ENCODE results near the gene CPM. TPM values are rescaled to one million over a fixed set of nuclear protein-coding genes. Genes with fewer than 3 reads are reported as not detected.
A peak's percentile ranks its signal among the peaks of the same experiment; 100 is the strongest.
"Not testable (repeated sequence)": the region's sequence is repeated elsewhere in the genome, so short reads cannot be mapped to it uniquely, and the experiment has no call there.

Gene CPM
- polyA plus RNA-seq, 1 experiment = 5.4 TPM

DNA sequence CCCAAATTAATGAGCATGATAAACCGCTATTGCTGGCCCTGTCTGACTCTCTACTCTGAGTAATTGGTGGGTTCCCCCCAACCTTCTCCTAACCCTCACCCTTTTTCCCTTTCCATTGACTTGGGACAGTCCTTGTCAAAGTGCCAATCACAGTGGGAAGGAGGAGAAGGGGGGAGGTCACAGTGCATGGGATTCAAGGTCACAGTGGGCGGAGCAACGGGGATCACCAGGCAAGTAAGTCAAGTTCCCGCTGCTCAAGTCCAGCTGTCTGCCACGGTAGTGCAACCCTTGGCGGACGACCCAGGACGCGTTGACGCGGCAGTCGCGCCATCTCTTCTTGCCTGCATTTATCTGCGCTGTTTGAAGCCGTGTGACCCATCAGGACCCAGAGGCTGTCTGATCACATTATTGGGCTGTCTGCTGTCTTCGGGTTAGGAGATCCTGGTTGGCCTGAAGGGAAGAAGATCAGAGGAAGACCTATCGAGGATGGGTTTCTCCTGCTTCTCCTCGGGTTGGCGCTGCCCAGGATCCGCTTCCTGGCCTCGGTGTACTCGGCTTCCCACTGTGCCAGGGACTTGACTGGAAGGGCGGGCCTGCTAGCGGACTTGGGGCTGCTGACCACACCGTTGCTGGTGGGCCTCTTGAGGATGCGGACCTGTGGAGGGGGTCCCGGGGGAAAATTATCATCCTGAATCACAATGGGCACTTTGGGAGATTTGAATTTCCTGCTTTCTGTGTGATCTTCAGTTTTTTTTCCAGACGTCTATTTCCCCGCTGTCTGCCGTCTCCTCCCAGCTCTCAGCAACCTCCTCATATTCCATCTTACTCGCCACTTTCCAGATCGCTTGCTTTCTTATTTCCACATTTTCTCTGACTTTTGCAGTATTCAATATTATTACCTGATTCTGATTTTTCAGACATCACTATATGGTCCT, 128.0 kb downstream of the CPM start:
- TF ChIP-seq, protein P1, sequence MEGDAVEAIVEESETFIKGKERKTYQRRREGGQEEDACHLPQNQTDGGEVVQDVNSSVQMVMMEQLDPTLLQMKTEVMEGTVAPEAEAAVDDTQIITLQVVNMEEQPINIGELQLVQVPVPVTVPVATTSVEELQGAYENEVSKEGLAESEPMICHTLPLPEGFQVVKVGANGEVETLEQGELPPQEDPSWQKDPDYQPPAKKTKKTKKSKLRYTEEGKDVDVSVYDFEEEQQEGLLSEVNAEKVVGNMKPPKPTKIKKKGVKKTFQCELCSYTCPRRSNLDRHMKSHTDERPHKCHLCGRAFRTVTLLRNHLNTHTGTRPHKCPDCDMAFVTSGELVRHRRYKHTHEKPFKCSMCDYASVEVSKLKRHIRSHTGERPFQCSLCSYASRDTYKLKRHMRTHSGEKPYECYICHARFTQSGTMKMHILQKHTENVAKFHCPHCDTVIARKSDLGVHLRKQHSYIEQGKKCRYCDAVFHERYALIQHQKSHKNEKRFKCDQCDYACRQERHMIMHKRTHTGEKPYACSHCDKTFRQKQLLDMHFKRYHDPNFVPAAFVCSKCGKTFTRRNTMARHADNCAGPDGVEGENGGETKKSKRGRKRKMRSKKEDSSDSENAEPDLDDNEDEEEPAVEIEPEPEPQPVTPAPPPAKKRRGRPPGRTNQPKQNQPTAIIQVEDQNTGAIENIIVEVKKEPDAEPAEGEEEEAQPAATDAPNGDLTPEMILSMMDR (IDR thresholded peaks at IDR 0.05; ENCODE audit: low read depth, low read length) = no peak
- DNase-seq (ENCODE audit: low read depth, low spot score) = no peak
- ChIA-PET CTCF (interaction anchor here (0.6 kb wide), 1 partner anchor 25 kb away, joined by 3 read pairs; no protein-coding TSS in a partner anchor), POLR2A (no interaction called here)
- Histone ChIP-seq H3K9me3 (ENCODE audit: control insufficient read depth, insufficient read depth, low read length) (peaks cover 1% of the 10 kb centered on the region; the same call in 1 of the 2 replicates), H3K4me3 (ENCODE audit: low read depth, low read length) (no peak overlapping the region), H3K27me3 (ENCODE audit: control insufficient read depth, insufficient read depth, low read length) (no peaks in the 10 kb centered on the region), H3K27ac (ENCODE audit: low read depth, low read length) (no peak overlapping the region)

DNA sequence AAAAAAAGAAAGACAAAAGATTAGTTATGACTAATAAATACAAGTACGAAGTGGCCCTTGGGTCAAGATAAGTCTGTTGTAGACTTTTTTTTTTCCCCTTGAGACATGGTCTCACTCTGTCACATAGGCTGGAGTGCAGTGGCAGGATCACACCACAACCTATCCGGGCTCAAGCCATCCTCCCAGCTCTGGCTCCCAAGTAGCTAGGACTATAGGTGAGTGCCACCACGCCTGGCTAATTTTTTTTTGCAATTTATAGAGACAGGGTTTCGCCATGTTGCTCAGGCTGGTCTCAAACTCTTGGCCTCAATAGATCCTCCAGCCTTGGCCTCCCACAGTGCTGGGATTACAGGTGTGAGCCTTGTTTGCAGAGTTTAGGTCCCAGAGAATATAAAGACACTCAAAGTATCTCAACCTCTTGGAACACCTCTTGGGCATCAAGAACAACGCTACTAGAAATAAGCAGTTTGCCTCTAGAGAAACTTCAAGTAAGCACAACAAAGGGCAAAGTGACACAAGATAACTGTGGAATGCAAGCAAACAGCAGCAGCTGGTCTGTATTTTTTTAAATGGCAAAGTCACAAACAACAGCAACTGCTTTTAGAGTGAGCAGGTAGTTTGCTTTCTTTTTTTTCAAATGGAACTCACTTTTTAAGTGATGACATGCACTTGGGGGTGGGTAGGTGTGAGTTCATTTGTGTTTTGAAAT, 128.9 kb downstream of the CPM start:
- Histone ChIP-seq H3K27ac (ENCODE audit: low read depth, low read length) (no peak overlapping the region), H3K27me3 (ENCODE audit: control insufficient read depth, insufficient read depth, low read length) (no peaks in the 10 kb centered on the region), H3K9me3 (ENCODE audit: control insufficient read depth, insufficient read depth, low read length) (no peaks in the 10 kb centered on the region; the same call in 1 of the 2 replicates), H3K4me3 (ENCODE audit: low read depth, low read length) (no peak overlapping the region)
- CTCF ChIA-PET = interaction anchor here (0.6 to 1.4 kb wide), 3 partner anchors 26 to 581 kb away, joined by 3 to 4 read pairs (median 3); no protein-coding TSS in a partner anchor
- TF ChIP-seq, protein P1 (IDR thresholded peaks at IDR 0.05; ENCODE audit: low read depth, low read length) = no peak
- POLR2A ChIA-PET = interaction anchor here (0.5 to 1.0 kb wide), 2 partner anchors 19 to 186 kb away, joined by 3 to 4 read pairs; no protein-coding TSS in a partner anchor
- DNase-seq (ENCODE audit: low read depth, low spot score) = no peak

DNA sequence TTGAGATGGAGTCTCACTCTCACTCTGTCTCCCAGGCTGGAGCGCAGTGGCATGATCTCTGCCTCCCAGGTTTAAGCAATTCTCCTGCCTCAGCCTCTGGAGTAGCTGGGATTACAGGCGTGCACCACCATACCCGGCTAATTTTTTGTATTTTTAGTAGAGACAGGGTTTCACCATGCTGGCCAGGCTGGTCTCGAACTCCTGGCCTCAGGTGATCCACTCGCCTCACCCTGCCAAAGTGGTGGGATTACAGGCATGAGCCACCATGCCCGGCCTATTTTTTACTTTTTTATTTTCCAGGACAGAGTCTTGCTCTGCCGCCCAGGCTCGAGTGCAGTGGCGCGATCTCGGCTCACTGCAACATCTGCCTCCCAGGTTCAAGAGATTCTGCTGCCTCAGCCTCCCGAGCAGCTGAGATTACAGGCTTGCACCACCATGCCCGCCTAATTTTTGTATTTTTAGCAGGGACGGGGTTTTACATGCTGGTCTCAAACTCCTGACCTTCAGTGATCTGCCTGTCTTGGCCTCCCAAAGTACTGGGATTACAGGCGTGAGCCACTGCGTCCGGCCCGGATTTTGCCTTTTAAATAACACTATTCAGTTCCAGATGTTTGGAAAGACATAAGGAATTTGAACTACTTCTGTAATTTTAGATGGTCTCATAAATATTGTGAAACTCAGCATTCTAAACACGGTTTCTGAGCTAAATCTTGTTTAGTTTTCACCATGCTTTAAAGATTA, 129.9 kb downstream of the CPM start:
- H3K4me3 ChIP-seq (ENCODE audit: low read depth, low read length); H3K27ac ChIP-seq (ENCODE audit: low read depth, low read length); H3K27me3 ChIP-seq (ENCODE audit: control insufficient read depth, insufficient read depth, low read length); H3K9me3 ChIP-seq (ENCODE audit: control insufficient read depth, insufficient read depth, low read length): not testable (repeated sequence)
- ChIA-PET CTCF (interaction anchor here (0.7 to 1.4 kb wide), 2 partner anchors 32 to 580 kb away, joined by 3 to 4 read pairs; no protein-coding TSS in a partner anchor), POLR2A (interaction anchor here (1.0 kb wide), 1 partner anchor 18 kb away, joined by 3 read pairs; no protein-coding TSS in a partner anchor)
- peak; percentile 45 for DNase-seq (ENCODE audit: low read depth, low spot score)

DNA sequence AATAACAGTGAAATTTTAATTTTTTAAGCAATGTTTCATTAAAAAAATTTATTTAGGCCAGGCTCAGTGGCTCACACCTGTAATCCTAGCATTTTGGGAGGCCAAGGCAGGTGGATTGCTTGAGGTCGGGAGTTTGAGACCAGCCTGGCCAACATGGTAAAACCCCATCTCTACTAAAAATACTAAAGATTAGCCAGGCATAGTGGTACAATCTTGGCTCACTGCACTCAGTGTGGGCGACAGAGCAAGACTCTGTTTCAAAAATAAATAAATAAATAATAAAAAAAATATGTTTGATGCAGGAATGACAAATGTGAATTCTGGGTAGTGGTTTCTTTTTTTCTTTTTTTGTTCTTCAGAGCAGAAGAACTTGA, 130.6 kb downstream of the CPM start:
- POLR2A ChIA-PET; DNase-seq (ENCODE audit: low read depth, low spot score); H3K9me3 ChIP-seq (ENCODE audit: control insufficient read depth, insufficient read depth, low read length); H3K27me3 ChIP-seq (ENCODE audit: control insufficient read depth, insufficient read depth, low read length); H3K4me3 ChIP-seq (ENCODE audit: low read depth, low read length); CTCF ChIA-PET; H3K27ac ChIP-seq (ENCODE audit: low read depth, low read length): not testable (repeated sequence)

Small RNA genes lying within 50 kb of the gene (small RNA-seq; reads per million reads assigned to genes)
- gene AC025423.5 (ENCODE audit: insufficient read length, low read depth) (not detected), gene RNU7-4P (ENCODE audit: insufficient read length, low read depth) (not detected)

Other genes with a start within 250 kb of the CPM start
- gene NUP107, start 246.2 kb downstream of the CPM start, polyA plus RNA-seq (2011; rRNA removed) = 31.5 and 46.7 TPM in 2 replicates
- gene SLC35E3, start 187.0 kb downstream of the CPM start, polyA plus RNA-seq (2011; rRNA removed) = 7.7 and 9.2 TPM in 2 replicates
- gene MDM2, start 125.0 kb downstream of the CPM start, polyA plus RNA-seq (2011; rRNA removed) = 75.0 and 82.2 TPM in 2 replicates